Pancreas (tissue), 10 donors: ENCODE data around the gene CHURC1. TPM values are rescaled to one million over a fixed set of nuclear protein-coding genes. Genes with fewer than 3 reads are reported as not detected.
A peak's percentile ranks its signal among the peaks of the same experiment; 100 is the strongest.

ENCODE experiments used
- ATAC-seq, 4 donors: fragments of 200-7000 bp; cut with Tn5 transposase; one replicate each; pipeline versions ENCODE4 v1.8.0 to v1.9.1; 2020; ENCODE audit warnings: mild to moderate bottlenecking in 4 of 4, moderate library complexity in 4 of 4
- DNase-seq, 6 donors: peaks; one replicate each; pipeline ENCODE4 v3.0.0-alpha.2; 2020
- FAIRE-seq: peaks from 2 replicates; lab custom pipeline; 2012; peaks lifted over from hg19 to GRCh38; lab: Jason Lieb, UNC
- H3K27ac ChIP-seq, 4 donors: fragments of 200-600 bp; sonication (generic); 1 replicate in 3 of 4; 2 replicates in 1 of 4; pipeline versions ENCODE4 v1.5.0 to v1.8.0; 2020
- H3K27me3 ChIP-seq, 4 donors: fragments of 200-600 bp; one replicate each; pipeline ENCODE4 v1.8.0; 2021
- H3K36me3 ChIP-seq, 3 donors: fragments of 200-600 bp; sonication (generic) in 1 of 3; one replicate each; pipeline versions ENCODE4 v1.5.0 to v1.8.0; 2020 to 2021
- H3K4me1 ChIP-seq, 3 donors: fragments of 200-600 bp; one replicate each; pipeline ENCODE4 v1.8.0; 2021
- H3K4me3 ChIP-seq, 4 donors: fragments of 200-600 bp; sonication (generic) in 2 of 4; one replicate each; pipeline versions ENCODE4 v1.5.0 to v1.8.0; 2020 to 2021
- H3K9me3 ChIP-seq, 4 donors: fragments of 200-600 bp; one replicate each; pipeline ENCODE4 v1.8.0; 2021
- WGBS, 2 donors: extraction: QIAGEN DNeasy Blood & Tissue Kit; methylation state at CpG; one replicate each; pipeline ENCODE4 v1.1.7; 2013; 5-methylcytosine and 5-hydroxymethylcytosine counted together
- intact Hi-C, 3 donors: fragments of 100-400 bp; cut with DNase I; formaldehyde crosslinking; loops; one replicate each; pipeline versions ENCODE4 v1.11.1 to v1.14.2; 2022
- polyA plus RNA-seq, 2 donors: library from polyadenylated mRNA; stranded (reverse); fragments of 200-250 nt; gene quantifications; one replicate each; pipeline ENCODE4 v1.2.3, GENCODE V29; 2013
- total RNA-seq, 6 donors: library from RNA; stranded (reverse); fragmentation: NEBNext Ultra II Directional in 4 of 6; extraction: Animal tissue kit (Norgen Biotek cat#: 25700) in 4 of 6; gene quantifications; one replicate each; pipeline versions ENCODE4 v1.2.1 to v1.2.4, GENCODE V29; 2021 to 2023
- TF ChIP-seq, protein P1 (sequence below), 4 donors: fragments of 200-600 bp; sonication (generic) in 3 of 4; IDR thresholded peaks; one replicate each; pipeline versions ENCODE4 v1.5.0 to v1.8.0; 2021; ENCODE audit warnings: antibody characterized with exemption in 4 of 4
- donor health status: healthy with polysubstance abuse.
- donor health status: DM: no; HTN: no; CAD: no; lungs with moderate emphysema.
- donor health status: DM: no; HTN: no; CAD: no.
- donor health status: control.
- donor health status: control.
- donor health status: Bipolar disorder and iron deficiency.
- donor health status: DM: yes; HTN: yes; CAD: no.
- donor health status: DM: no; HTN: no; CAD: no.
- donor health status: DM: no; HTN: no; CAD: no.
- donor health status: DM: yes; HTN: yes; CAD: no.

The CHURC1 gene
- total and polyA plus RNA-seq, 8 donors = 13.0 to 33.2 (median 28.2) TPM

DNA sequence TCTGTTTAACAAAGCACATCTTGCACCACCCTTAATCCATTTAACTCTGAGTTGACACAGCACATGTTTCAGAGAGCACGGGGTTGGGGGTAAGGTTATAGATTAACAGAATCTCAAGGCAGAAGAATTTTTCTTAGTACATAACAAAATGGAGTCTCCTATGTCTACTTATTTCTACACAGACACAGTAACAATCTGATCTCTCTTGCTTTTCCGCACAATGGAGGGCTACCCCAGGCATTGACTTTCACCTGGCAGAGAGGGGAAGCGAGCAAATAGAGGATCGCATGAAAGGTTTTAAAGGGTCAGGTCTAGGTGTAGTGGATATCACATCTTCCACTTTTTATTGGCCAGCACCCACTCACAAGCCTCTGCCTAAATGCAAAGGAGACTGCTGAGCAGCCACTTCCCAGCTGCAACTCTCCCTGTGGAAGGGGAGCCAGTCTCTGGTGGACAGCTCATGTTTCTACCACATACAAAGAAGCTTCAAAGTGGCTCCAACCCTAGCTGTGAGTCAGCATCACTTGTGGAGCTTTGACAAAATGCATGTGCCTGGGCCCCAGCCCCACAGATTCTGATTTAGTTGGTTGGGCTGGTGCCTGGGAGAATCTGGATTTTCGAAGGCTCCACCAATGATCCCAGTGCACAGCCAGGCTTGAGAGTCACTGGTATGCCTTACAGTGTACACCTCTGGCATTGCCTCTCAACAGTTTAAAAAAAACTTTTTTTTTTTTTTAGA lies 65.2 kb downstream of the CHURC1 start:
- no peaks in the 10 kb centered on the region for H3K36me3 ChIP-seq
- no peaks in the 10 kb centered on the region for H3K27me3 ChIP-seq
- DNase-seq = no peak
- ATAC-seq = no peak
- H3K4me3 ChIP-seq = no peak overlapping the region
- TF ChIP-seq, protein P1, sequence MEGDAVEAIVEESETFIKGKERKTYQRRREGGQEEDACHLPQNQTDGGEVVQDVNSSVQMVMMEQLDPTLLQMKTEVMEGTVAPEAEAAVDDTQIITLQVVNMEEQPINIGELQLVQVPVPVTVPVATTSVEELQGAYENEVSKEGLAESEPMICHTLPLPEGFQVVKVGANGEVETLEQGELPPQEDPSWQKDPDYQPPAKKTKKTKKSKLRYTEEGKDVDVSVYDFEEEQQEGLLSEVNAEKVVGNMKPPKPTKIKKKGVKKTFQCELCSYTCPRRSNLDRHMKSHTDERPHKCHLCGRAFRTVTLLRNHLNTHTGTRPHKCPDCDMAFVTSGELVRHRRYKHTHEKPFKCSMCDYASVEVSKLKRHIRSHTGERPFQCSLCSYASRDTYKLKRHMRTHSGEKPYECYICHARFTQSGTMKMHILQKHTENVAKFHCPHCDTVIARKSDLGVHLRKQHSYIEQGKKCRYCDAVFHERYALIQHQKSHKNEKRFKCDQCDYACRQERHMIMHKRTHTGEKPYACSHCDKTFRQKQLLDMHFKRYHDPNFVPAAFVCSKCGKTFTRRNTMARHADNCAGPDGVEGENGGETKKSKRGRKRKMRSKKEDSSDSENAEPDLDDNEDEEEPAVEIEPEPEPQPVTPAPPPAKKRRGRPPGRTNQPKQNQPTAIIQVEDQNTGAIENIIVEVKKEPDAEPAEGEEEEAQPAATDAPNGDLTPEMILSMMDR (IDR thresholded peaks at IDR 0.05) = no peak
- intact Hi-C loops = loop anchor here in 2 of 3 donors (10.0 kb wide), 1 partner anchor 155 kb away; no protein-coding TSS in a partner anchor
- H3K4me1 ChIP-seq = peaks cover 0 to 4% (median 0%) of the 10 kb centered on the region in 3 donors
- H3K27ac ChIP-seq = no peak overlapping the region
- 71 to 84% methylated on average over 5 of the region's 5 CpGs for WGBS, 2 donors
- no peaks in the 10 kb centered on the region for H3K9me3 ChIP-seq
- FAIRE-seq = no peak

DNA sequence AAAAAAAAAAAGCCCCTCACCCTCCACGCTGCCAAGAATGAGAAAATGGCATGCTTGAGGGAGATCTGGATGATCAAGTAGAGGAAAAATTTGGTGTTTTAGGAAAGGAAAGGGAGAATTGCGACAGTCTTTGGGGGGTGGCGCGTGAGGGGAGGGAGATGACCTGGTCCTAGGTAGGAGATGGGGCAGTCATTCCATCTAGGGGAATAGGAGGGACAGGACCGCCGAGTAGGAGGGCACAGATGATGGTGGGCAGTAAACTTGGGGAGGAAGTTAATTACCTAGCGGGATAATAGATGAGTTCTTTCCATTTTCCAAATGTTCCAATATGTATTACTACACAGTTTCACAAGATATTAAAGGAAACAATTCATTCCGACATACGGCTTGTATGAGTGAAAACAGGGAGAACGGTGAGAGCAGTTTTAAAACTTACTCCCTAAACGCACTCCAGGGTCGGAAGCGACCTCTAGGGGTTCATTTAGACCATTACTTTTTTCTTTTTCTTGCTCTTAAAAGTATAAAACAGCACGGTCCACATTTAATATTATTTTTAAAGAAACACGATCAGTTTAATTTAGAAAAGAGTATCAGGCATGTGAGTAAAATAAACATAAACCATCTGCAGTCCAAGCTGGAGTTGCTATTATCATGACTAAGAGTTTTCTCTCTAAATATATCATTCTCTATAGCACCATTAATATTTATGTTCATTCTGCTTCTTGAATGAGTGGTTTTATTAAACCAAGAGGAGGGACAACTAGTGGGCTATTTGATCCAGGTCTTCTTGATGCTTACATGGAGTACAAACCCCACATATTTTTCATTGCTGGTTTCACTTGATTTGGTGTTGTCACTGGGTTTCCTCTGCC lies 69.4 kb downstream of the CHURC1 start:
- ATAC-seq (peak in 1 of 4 donors; percentile 13), DNase-seq (peak in 1 of 6 donors; percentile 24), FAIRE-seq (no peak)
- H3K27ac ChIP-seq = no peak overlapping the region
- no peaks in the 10 kb centered on the region for H3K9me3 ChIP-seq
- TF ChIP-seq, protein P1 (IDR thresholded peaks at IDR 0.05) = peak; percentile 21 to 61 (median 42)
- WGBS, 2 donors = 4 to 6% methylated on average over 15 of the region's 15 CpGs
- peak overlapping the region in 1 of 4 donors; percentile 22 for H3K4me3 ChIP-seq
- peaks cover 7 to 13% (median 10%) of the 10 kb centered on the region in 3 donors for H3K4me1 ChIP-seq
- H3K36me3 ChIP-seq = no peaks in the 10 kb centered on the region
- intact Hi-C loops = loop anchor here in 1 of 3 donors (10.0 kb wide), 1 partner anchor 159 kb away; no protein-coding TSS in a partner anchor
- no peaks in the 10 kb centered on the region for H3K27me3 ChIP-seq

Other genes with a start within 250 kb of the CHURC1 start
- 10 to 100 TPM; 33.3 to 60.7 (median 41.0) TPM for gene PLEKHG3, start 210.0 kb upstream of the CHURC1 start, total RNA-seq
- 10 to 100 TPM; 33.8 to 42.0 TPM for gene PLEKHG3, start 210.0 kb upstream of the CHURC1 start, polyA plus RNA-seq
- 1 to 10 TPM in 5 of 6 donors, under 1 TPM in 1; 0.73 to 3.4 (median 2.5) TPM for gene SPTB, start 34.5 kb upstream of the CHURC1 start, total RNA-seq
- 1 to 10 TPM; 5.2 to 6.5 TPM for gene SPTB, start 34.5 kb upstream of the CHURC1 start, polyA plus RNA-seq
- gene GPX2, start 28.3 kb downstream of the CHURC1 start, total RNA-seq = 10 to 100 TPM in 2 of 6 donors, 1 to 10 TPM in 4; 2.6 to 41.9 (median 6.8) TPM
- gene GPX2, start 28.3 kb downstream of the CHURC1 start, polyA plus RNA-seq = 10 to 100 TPM; 14.3 to 19.3 TPM
- 10 to 100 TPM in 2 of 6 donors, 1 to 10 TPM in 4; 4.6 to 18.8 (median 6.4) TPM for gene RAB15, start 57.9 kb downstream of the CHURC1 start, total RNA-seq
- 10 to 100 TPM in 1 of 2 donors, 1 to 10 TPM in 1; 7.5 to 12.2 TPM for gene RAB15, start 57.9 kb downstream of the CHURC1 start, polyA plus RNA-seq
- 1 to 10 TPM; 4.9 to 9.5 (median 6.7) TPM for gene FNTB, start 72.4 kb downstream of the CHURC1 start, total RNA-seq
- 1 to 10 TPM; 4.6 to 7.7 TPM for gene FNTB, start 72.4 kb downstream of the CHURC1 start, polyA plus RNA-seq
- 10 to 100 TPM; 28.6 to 48.9 (median 40.4) TPM for gene MAX, start 188.1 kb downstream of the CHURC1 start, total RNA-seq
- 10 to 100 TPM; 19.7 to 29.0 TPM for gene MAX, start 188.1 kb downstream of the CHURC1 start, polyA plus RNA-seq